Right ventricle myocardium superior (tissue), 1 donor: ENCODE results near the gene TBC1D4. TPM values are rescaled to one million over a fixed set of nuclear protein-coding genes. Genes with fewer than 3 reads are reported as not detected.

ENCODE experiments used
- ATAC-seq: fragments of 200-7000 bp; cut with Tn5 transposase; one replicate; pipeline ENCODE4 v1.9.1; 2020; ENCODE audit warnings: mild to moderate bottlenecking; ENCODE audit not compliant: poor library complexity
- DNase-seq: peaks from one replicate; pipeline ENCODE4 v3.0.0-alpha.2; 2020
- intact Hi-C: fragments of 100-400 bp; cut with DNase I; formaldehyde crosslinking; loops from one replicate; pipeline ENCODE4 v1.11.2; 2022
- total RNA-seq: library from RNA; stranded (reverse); fragmentation: NEBNext Ultra II Directional; extraction: Animal tissue kit (Norgen Biotek cat#: 25700); gene quantifications from one replicate; pipeline ENCODE4 v1.2.1, GENCODE V29; 2021
- donor health status: DM: no; HTN: yes; CAD: no; lungs with severe emphysema.

Gene TBC1D4
- total RNA-seq, 1 donor from 2014 or later, result 107 TPM

- intact Hi-C loops, result no loop called here
Observed at GRCh38 chr13:75425216-75426009, 56.6 kb downstream of the TBC1D4 start.

DNA sequence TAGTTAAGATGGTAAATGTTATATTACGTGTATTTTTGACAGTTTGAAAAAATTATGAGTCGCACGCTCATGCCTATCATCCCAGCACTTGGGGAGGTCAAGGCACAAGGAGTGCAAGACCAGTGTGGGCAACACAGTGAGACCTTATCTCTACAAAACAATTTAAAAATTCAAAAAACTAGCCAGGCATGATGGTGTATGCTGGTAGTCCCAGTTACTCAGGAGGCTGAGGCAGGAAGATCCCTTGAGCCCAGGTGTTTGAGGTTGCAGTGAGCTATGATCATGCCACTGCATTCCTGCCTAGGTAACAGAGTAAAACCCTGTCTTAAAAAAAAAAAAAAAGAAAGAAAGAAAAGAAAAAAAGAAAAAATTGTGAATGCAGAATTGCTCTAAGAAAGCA, 58.0 kb downstream of the TBC1D4 start:
- DNase-seq, result no peak
- intact Hi-C loops, result no loop called here
- no peak for ATAC-seq

More at GRCh38 chr13:75425216-75426009, 56.6 kb downstream of the TBC1D4 start:
- ATAC-seq, result no peak
- DNase-seq, result no peak

GRCh38 chr13:75422028-75422427, 59.9 kb downstream of the TBC1D4 start:
- intact Hi-C loops, result no loop called here
- ATAC-seq, result no peak

DNA sequence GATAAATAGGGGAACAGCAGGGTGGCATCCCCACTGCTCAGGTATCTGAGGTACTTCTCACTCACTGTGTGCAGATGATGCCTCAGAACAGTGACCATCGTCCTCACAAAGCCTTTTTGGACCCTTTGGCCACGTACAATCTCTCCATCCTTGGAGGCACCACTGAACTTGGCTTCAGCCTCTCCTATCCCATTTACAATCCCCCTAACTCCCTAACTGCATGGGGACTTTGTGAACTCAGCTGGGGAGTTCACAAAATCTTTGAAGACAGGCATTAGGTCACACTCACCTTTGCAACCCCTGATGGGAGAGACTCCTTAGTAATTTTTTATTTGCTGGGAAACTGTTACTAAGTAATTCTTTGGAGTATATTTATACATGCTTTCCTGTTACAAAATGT, 60.8 kb downstream of the TBC1D4 start:
- intact Hi-C loops, result no loop called here
- DNase-seq (no peak), ATAC-seq (no peak)

More at GRCh38 chr13:75422028-75422427, 59.9 kb downstream of the TBC1D4 start:
- no peak for DNase-seq

GRCh38 chr13:75419656-75420055, 62.3 kb downstream of the TBC1D4 start:
- intact Hi-C loops, result no loop called here
- ATAC-seq, result peak; percentile 55
- no peak for DNase-seq

GRCh38 chr13:75418997-75419396, 63.0 kb downstream of the TBC1D4 start:
- intact Hi-C loops, result no loop called here
- DNase-seq (no peak), ATAC-seq (peak; percentile 45)

- ATAC-seq (no peak), DNase-seq (no peak)
- intact Hi-C loops, result no loop called here
Observed at GRCh38 chr13:75418186-75418843, 63.7 kb downstream of the TBC1D4 start.

DNA sequence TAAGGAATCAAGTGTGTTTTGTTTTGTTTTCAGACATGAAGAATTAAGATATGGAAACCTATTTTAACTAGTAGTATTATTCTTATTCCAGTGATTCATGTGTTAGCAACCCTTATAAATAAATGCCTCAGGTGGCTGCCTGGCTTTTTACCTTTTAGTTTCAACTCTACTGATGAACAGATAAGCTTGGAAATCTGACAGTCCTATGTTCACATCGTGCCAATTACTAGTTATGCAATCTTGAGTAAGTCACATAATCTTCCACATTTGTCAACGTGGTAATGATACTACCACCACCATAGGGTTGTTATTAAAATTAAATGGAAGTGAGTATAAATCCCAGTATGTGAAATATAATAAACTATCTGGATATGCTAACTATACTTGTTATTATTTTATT, 64.3 kb downstream of the TBC1D4 start:
- ATAC-seq, result no peak
- DNase-seq, result no peak
- intact Hi-C loops, result no loop called here

DNA sequence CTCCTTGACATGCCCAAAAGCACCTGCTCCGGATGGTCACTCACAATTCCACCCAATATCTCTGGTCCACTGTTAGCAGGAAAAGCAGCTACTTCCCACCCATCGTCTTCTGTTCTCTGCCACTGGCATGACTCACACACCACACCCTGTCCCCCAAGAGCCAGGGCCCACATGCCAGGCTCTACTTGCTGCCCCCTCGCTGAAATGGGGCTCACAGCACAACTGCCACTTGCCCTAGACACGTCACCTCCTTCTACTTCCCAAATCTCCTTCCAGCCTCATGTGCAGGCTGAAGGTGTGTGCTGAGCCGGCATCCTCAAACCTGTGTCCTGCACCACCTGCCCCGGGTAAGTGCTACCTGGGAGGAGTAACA, 65.0 kb downstream of the TBC1D4 start:
- no peak for ATAC-seq
- intact Hi-C loops, result no loop called here
- no peak for DNase-seq

- no peak for DNase-seq
- peak; percentile 2 for ATAC-seq
- intact Hi-C loops, result no loop called here
Observed at GRCh38 chr13:75416327-75417011, 65.5 kb downstream of the TBC1D4 start.

- DNase-seq (no peak), ATAC-seq (peak; percentile 21)
- intact Hi-C loops, result no loop called here
Observed at GRCh38 chr13:75415694-75416093, 66.3 kb downstream of the TBC1D4 start.

GRCh38 chr13:75415171-75415570, 66.8 kb downstream of the TBC1D4 start:
- intact Hi-C loops, result no loop called here
- DNase-seq (no peak), ATAC-seq (no peak)

GRCh38 chr13:75414036-75414827, 67.7 kb downstream of the TBC1D4 start:
- ATAC-seq (no peak), DNase-seq (no peak)
- intact Hi-C loops, result no loop called here

GRCh38 chr13:75411924-75412537, 69.9 kb downstream of the TBC1D4 start:
- ATAC-seq (no peak), DNase-seq (no peak)
- intact Hi-C loops, result no loop called here

GRCh38 chr13:75410207-75410606, 71.8 kb downstream of the TBC1D4 start:
- ATAC-seq (peak; percentile 78), DNase-seq (no peak)

DNA sequence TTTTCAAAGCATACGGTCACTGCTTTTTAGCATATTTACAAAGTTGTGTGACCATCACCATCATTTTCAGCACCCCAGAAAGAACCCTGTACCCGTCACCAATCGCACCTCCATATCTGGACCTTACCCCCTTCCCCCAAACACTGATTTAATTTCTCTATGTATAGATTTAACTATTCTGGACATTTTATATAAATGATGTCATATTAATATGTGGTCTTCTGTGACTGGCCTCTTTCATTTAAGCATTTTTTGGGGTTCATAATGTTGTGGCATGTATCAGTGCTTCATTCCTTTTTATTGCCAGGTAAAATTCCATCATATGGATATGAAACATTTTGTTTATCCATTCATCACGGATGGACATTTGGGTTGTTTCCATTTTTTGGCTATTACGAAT, 74.0 kb downstream of the TBC1D4 start:
- ATAC-seq, result no peak
- no peak for DNase-seq
- intact Hi-C loops, result no loop called here

More at GRCh38 chr13:75410207-75410606, 71.8 kb downstream of the TBC1D4 start:
- intact Hi-C loops, result no loop called here

DNA sequence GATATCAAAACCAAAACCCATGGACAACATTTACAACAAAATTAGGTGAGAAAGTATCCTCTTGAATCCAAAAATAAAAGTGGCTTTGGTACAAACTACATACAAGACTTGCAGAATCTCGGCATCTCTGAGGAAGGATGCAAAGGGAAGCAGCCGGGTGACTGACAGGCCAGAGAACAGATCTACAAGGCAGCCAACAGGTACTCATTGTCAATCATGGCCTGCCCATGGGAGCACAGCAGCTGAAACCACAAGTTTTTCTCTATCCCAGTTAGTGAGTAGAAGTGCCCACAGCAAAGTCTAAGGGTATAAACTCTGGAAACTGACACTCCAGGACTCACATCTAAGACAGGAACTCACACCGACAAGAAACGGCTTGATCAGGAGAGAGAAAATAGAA, 74.5 kb downstream of the TBC1D4 start:
- DNase-seq (no peak), ATAC-seq (no peak)
- intact Hi-C loops, result no loop called here

DNA sequence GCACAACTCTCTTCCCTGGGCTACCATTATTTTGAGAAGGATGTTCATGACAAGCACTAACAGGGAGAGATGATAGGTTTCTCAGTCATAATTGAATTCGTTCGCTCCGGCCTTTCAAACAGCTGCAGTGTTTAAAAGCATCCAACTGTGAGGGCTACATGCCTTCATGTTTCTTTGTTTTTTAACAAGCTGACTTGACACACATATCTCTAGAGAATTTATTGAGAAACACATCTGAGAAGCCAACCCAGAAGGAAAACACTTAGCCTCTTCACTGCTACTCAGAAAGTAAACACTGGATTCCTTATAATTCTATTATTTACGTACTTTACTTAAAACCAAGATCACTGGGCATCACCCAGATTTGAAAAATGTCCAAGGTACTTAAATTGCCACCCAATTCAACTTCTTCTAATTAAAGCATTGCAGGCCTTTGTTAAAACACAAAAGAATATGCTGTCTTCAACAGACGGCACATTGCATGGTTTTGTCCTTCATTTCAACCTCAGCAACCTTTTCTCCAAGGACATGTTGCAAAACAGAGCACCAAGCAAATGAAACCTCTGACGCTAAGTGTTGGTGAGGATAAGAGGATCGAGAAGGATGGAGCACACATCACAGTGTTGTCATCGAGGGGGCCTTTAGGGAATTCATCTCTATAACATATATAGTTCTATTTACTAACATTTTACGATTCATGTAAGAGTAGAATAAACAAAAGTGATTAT, 75.8 kb downstream of the TBC1D4 start:
- peak; percentile 61 for ATAC-seq
- DNase-seq, result no peak
- intact Hi-C loops, result no loop called here
